Fibroblast of skin of right quadriceps (primary cell): ENCODE data around the gene PIK3CD.
"Not testable (repeated sequence)": the region's sequence is repeated elsewhere in the genome, so short reads cannot be mapped to it uniquely, and the experiment has no call there.

Experiments used
- DNase-seq: peaks from one replicate; pipeline ENCODE4 v3.0.0-alpha.2; 2013

PIK3CD gene

GRCh38 chr1:9690440-9691107 is 39.0 kb downstream of the PIK3CD start:
- no peak for DNase-seq

GRCh38 chr1:9691108-9691445 is 39.5 kb downstream of the PIK3CD start:
- DNase-seq: peak; percentile 35

DNA sequence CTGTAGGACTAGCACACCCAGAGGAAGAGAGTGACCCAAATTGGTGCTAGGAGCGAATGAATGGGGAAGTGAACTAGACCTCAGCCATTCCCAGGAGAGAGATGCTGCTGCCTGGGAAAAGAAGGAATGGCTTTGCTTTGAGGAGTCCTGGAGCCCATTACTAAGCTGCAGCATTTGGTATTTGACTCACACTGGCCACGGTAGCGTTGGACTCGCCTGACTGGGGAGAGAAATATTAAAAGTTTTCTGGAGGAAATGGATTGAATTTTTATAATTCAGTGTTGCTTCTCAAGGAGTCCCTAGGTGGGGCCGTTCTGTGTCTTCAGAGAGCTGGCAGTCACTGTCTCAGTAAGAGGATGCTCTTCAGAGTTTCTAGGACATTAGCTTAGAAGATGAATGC is 40.2 kb downstream of the PIK3CD start:
- peak; percentile 33 for DNase-seq

DNA sequence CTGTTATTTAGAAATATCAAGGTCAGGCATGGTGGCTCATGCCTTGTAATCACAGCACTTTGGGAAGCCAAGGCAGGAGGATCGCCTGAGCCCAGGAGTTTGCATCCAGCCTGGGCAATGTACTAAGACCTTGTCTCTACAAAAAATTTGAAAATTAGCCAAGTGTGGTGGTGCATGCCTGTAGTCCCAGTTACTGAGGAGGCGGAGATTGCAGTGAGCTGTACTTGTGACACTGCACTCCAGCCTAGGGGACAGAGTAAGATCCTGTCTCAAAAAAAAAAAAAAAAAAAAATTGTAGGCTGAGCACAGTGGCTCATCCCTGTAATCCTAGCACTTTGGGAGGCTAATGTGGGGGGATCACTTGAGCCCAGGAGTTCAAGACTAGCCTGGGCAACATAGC is 45.3 kb downstream of the PIK3CD start:
- DNase-seq: no peak

GRCh38 chr1:9699361-9699760 is 47.8 kb downstream of the PIK3CD start:
- DNase-seq: no peak

GRCh38 chr1:9700340-9700739 is 48.8 kb downstream of the PIK3CD start:
- peak; percentile 80 for DNase-seq

GRCh38 chr1:9701665-9702064 is 50.1 kb downstream of the PIK3CD start:
- no peak for DNase-seq

DNA sequence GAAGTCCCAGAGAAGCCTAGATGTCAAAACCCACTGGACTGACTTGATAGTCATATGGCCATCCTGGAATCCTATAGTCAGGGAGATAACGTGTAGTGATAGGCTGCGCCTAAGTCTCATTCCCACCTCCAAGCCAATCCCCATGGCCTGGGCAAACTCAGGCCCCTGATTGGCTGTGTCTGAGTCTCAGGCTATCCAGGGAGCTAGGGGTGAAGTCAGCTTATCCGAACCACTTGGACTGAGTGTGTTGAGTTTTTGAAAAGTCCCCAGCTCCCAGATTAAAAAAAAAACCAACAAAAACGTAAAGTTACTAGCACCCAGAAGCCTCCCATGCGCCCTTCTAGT is 51.6 kb downstream of the PIK3CD start:
- no peak for DNase-seq

DNA sequence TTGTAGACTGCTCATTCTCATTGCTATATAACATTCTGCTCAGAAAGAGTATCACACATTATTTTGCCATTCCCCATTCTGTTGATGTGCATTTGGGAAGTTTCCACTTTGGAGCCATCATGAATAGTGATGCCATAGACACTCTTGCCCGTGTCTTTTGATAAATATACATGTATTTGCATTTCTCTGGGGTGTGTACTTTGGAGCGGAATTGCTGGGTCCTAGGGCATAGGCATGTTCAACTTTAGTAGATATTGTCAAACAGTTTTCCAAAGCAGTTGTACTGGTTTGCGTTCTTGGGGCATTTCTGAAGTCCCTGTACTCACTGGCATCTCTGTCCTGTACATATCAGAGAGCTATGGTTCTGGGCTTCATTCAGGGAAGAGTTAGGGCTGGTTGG is 52.1 kb downstream of the PIK3CD start:
- no peak for DNase-seq

DNA sequence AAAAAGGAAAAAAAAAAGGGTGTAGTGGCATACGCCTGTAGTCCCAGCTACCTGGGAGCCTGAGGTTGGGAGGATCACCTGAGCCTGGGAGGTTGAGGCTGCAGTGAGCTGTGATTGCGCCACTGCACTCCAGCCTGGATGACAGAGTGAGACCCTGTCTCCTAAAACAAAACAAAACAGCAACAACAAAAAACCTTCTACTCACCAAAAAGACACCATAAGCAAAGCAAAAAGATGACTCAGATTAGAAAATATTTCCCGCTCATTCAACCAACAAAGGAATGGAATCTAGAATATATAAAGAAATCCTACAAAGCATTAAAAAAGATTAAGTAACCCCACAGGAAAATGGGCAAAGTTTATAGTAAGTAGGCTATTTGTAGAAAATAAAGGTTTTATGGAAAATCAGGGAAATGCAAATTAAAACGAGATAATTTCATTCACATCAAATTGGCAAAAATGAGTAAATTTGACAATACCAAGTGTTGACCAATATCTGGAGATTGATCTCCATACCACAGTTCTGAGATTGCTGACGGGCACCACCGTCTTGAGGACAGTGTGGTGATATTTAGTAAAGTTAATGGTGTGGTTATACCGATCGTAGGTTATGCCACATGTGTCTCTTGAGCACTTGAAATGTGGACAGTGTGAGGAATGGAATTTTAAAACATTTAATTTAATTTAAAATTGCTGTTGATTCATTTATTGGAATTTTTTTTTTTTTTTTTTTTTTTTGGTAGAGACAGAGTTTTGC is 54.0 kb downstream of the PIK3CD start:
- DNase-seq: peak; percentile 62

DNA sequence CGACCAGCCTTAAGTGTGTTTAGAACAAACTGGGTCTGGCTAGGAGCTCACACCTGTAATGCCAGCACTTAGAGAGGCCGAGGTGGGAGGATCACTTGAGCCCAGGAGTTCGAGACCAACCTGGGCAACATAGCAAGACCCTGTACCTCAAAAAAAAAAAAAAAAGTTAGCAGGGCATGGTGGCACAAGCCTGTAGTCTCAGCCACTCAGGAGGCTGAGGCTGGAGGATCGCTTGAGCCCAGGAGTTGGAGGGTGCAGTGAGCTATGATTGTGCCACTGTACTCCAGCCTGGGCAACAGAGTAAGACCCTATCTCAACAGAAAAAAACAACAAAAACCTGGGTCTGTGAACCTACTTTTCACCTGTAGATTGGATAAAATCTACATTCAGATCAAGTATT is 54.6 kb downstream of the PIK3CD start:
- no peak for DNase-seq

- no peak for DNase-seq
These were observed 58.5 kb downstream of the PIK3CD start for GRCh38 chr1:9710037-9710436.

DNA sequence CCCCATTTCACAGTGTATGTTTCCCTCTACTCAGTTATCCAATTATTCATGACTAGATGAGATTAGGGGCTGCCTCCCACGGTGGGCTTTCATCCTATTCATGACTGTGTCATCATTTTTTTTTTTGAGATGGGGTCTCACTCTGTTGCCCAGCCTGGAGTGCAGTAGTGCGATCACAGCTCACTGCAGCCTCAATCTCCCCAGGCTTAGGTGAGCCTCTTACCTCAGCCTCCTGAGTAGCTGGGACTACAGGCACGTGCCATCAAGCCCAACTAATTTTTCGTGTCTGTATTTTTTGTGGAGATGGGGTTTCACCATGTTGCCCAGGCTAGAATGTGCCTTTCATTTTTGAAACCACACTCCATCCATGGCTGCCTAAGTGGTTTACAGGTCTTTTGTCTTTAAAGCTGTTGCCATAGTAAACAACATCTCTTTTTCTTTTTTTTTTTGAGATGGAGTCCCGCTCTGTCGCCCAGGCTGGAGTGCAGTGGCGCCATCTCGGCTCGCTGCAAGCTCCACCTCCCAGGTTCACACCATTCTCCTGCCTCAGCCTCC is 60.0 kb downstream of the PIK3CD start:
- no peak for DNase-seq

- not testable (repeated sequence) for DNase-seq
These were observed 61.2 kb downstream of the PIK3CD start for GRCh38 chr1:9712767-9713166.

GRCh38 chr1:9714257-9714718 is 62.8 kb downstream of the PIK3CD start:
- no peak for DNase-seq

GRCh38 chr1:9715536-9716226 is 64.2 kb downstream of the PIK3CD start:
- DNase-seq: no peak

DNA sequence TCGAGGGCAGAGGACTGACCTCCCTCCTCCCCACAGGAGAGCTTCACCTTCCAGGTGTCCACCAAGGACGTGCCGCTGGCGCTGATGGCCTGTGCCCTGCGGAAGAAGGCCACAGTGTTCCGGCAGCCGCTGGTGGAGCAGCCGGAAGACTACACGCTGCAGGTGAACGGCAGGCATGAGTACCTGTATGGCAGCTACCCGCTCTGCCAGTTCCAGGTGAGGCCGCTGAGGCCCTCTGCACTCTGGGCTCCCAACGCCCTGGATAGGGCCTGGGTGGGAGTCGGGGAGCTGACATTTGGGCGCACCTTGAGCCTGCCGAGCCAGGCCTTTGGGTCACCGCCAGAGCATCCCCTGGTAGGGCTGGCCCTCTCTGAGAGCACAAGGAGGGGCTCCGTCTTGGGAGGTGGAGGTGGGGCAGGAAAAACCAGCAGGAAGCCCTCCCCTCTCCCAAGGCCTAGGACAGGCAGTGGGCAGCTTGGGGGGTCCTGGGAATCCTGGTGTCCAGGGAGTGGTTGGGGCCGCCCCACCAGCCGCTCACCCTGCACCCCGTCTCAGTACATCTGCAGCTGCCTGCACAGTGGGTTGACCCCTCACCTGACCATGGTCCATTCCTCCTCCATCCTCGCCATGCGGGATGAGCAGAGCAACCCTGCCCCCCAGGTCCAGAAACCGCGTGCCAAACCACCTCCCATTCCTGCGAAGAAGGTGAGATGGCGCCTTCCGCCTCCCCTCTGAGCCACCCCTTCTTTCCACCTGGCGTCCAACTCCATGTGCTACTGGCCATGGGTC is 65.1 kb downstream of the PIK3CD start:
- no peak for DNase-seq

DNA sequence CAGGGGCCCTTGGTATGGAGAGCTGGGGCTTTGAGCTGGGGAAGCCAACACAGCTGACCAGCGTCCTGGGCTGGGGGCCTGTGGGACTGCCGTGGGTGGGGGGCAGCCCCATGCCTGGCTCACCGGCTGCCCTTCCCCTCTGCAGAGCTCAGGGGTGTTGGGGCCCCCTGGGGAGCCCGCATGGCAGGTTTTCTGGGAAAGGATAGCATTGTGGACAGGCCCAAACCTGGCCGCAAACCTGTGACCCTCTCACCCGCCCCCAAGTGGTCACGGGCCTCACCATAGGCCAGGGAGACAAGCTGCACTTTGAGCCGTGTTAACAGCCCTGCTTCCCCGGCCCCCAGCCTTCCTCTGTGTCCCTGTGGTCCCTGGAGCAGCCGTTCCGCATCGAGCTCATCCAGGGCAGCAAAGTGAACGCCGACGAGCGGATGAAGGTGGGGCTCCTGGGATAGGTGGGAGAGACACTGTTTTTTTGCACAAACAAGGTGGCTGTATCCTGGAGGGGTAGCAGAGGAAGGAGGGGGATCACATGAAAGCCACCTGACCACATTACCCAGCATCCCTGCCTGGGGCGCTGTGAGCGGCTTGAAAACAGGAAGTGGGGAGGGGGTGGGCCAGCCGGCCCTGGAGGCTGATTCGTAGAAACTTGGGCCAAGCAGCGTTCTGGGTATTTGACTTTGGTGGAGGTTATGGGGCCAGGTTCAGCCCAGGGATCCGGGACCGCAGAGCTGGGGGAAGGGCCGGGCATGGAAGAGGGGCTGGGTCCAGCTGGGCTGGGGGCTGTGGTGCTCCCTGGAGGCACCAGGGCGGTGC is 65.9 kb downstream of the PIK3CD start:
- no peak for DNase-seq

DNA sequence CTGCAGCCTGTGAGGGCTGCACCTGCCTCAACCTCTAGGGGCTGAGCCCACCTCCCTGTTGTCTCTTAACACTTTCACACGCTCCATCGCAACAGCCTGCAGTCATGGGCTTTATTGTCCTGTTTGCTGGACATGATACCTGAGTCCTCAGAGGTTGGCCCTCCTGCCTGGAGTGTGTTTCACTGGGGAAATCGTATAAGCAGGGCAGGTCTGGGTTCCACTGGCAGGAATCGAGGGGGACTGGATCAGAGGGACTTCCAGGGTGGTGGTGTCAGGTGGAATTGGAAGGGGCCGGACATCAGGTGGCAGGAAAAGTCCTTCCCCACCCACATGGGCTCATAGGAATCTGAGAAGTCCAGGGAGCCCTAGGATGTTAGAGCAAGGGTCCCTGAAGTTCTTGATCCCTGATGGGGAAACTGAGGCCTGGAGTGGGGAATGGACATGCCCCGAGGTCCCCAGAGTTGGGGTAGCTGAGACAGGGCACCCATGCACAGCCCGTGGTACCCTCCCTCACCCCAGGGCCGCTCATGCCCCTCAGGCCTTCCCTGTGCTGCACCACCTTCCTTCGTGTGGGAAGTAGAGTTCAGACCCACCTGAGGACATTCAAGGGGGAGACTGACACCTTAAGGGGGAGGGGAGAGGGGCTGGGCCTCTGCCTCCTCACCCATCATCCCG is 66.6 kb downstream of the PIK3CD start:
- DNase-seq: no peak

- DNase-seq: no peak
These were observed 68.6 kb downstream of the PIK3CD start for GRCh38 chr1:9719978-9720722.
